ENCODE results near the gene BCAR1.
"Not testable (repeated sequence)": the region's sequence is repeated elsewhere in the genome, so short reads cannot be mapped to it uniquely, and the experiment has no call there.

Gene BCAR1

DNA sequence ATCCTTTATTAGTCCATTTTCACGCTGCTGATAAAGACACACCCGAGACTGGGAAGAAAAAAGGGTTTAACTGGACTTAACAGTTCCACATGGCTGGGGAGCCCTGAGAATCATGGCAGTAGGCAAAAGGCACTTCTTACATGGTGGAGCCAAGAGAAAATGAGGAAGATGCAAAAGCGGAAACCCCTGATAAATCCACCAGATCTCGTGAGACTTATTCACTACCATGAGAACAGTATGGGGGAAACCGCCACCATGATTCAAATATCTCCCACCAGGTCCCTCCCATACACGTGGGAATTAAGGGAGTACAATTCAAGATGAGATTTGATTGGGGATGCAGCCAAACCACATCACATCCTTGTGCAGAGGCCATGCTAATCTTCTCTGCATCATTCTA, 35.0 kb upstream of the BCAR1 start:
- no peak overlapping the region for H2AK5ac ChIP-seq (ENCODE audit: low read length)
- H4K8ac ChIP-seq (ENCODE audit: low read depth, low read length), result no peak overlapping the region
- H2BK15ac ChIP-seq (replicated peaks; ENCODE audit: low read depth), result no peak overlapping the region
- H3K4me2 ChIP-seq (ENCODE audit: low read length), result no peak overlapping the region
- no peaks in the 10 kb centered on the region for H3K27me3 ChIP-seq (ENCODE audit: insufficient read depth, low read length, poor library complexity)
- no peak overlapping the region for H3K27ac ChIP-seq (ENCODE audit: low read depth, low read length)
- H3K18ac ChIP-seq (ENCODE audit: low read length), result no peak overlapping the region
- H3K36me3 ChIP-seq (ENCODE audit: control insufficient read depth, insufficient read depth, low read length), result peaks cover 4% of the 10 kb centered on the region
- H2BK5ac ChIP-seq (ENCODE audit: low read length), result no peak overlapping the region
- WGBS (ENCODE audit: extremely low coverage, insufficient coverage, low lambda C conversion rate), result no CpG with 5 or more reads among the region's 6 CpGs
- no peak overlapping the region for H3K23ac ChIP-seq (ENCODE audit: low read length)
- no peak overlapping the region for H4K5ac ChIP-seq (ENCODE audit: low read length)
- H3K4me1 ChIP-seq (ENCODE audit: control insufficient read depth, low read depth, low read length), result peaks cover 7% of the 10 kb centered on the region
- no peak overlapping the region for H3K56ac ChIP-seq (ENCODE audit: low read length)
- H3K79me1 ChIP-seq (ENCODE audit: low read length), result no peaks in the 10 kb centered on the region
- H2BK120ac ChIP-seq (ENCODE audit: low read depth, low read length), result no peak overlapping the region
- DNase-seq, result no peak
- no peak overlapping the region for H3K9ac ChIP-seq (ENCODE audit: low read length)
- no peaks in the 10 kb centered on the region for H3K79me2 ChIP-seq (ENCODE audit: control insufficient read depth, insufficient read depth, low read length)
- H3K4ac ChIP-seq (ENCODE audit: low read depth, low read length), result no peak overlapping the region
- no peak overlapping the region for H3K4me3 ChIP-seq (ENCODE audit: low read length)

DNA sequence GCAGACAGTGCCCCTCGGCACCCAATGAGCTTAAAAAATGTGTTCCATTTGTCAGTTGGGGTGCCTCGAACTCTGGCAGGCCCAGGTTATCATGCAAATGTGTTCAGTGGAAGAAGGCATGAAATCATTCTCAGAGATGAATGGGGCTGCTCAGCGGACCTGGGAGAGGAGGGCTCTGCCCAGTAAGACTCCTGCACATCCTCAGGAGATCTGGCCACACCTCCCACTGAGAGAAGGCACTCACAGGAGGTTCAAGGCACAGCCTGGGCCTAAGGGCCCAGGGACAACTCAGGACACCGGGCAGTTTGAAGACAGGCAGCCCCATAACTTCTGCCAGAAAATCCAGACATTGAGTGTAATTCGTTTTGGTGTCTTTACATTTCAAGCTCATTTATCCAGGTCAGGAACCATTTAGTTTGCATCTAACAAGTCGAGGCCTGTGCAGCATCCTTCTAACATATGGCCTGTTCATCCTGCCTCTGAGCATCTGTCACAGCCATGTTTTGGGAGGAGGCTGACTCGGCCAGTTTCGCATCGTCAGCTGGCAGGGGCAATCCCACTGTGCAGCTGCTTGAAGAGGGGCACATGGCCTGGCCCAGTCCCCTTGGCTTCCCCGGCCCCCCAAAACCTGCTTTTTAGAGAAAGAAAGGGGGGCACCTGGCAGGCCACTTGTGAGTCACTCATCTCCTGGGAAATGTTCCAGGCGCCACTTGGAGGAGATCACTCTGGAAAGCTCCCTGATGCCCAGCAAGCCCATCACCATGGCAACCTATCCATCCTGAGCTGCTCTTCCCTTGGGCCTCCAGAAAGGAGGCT, 31.2 kb upstream of the BCAR1 start:
- H2BK120ac ChIP-seq (ENCODE audit: low read depth, low read length), result no peak overlapping the region
- no peak overlapping the region for H3K56ac ChIP-seq (ENCODE audit: low read length)
- peaks cover 2% of the 10 kb centered on the region for H3K36me3 ChIP-seq (ENCODE audit: control insufficient read depth, insufficient read depth, low read length)
- H3K4me3 ChIP-seq (ENCODE audit: low read length), result no peak overlapping the region
- no peaks in the 10 kb centered on the region for H3K4me1 ChIP-seq (ENCODE audit: control insufficient read depth, low read depth, low read length)
- no peak overlapping the region for H2BK5ac ChIP-seq (ENCODE audit: low read length)
- H3K23ac ChIP-seq (ENCODE audit: low read length), result no peak overlapping the region
- no peaks in the 10 kb centered on the region for H3K27me3 ChIP-seq (ENCODE audit: insufficient read depth, low read length, poor library complexity)
- H3K79me2 ChIP-seq (ENCODE audit: control insufficient read depth, insufficient read depth, low read length), result no peaks in the 10 kb centered on the region
- WGBS (ENCODE audit: extremely low coverage, insufficient coverage, low lambda C conversion rate), result no CpG with 5 or more reads among the region's 11 CpGs
- no peak overlapping the region for H2AK5ac ChIP-seq (ENCODE audit: low read length)
- H3K27ac ChIP-seq (ENCODE audit: low read depth, low read length), result no peak overlapping the region
- H3K79me1 ChIP-seq (ENCODE audit: low read length), result no peaks in the 10 kb centered on the region
- H3K4me2 ChIP-seq (ENCODE audit: low read length), result no peak overlapping the region
- no peak overlapping the region for H3K18ac ChIP-seq (ENCODE audit: low read length)
- no peak overlapping the region for H4K5ac ChIP-seq (ENCODE audit: low read length)
- H2BK15ac ChIP-seq (replicated peaks; ENCODE audit: low read depth), result no peak overlapping the region
- no peak overlapping the region for H3K9ac ChIP-seq (ENCODE audit: low read length)
- DNase-seq, result peak; percentile 50
- no peak overlapping the region for H4K8ac ChIP-seq (ENCODE audit: low read depth, low read length)
- H3K4ac ChIP-seq (ENCODE audit: low read depth, low read length), result no peak overlapping the region

DNA sequence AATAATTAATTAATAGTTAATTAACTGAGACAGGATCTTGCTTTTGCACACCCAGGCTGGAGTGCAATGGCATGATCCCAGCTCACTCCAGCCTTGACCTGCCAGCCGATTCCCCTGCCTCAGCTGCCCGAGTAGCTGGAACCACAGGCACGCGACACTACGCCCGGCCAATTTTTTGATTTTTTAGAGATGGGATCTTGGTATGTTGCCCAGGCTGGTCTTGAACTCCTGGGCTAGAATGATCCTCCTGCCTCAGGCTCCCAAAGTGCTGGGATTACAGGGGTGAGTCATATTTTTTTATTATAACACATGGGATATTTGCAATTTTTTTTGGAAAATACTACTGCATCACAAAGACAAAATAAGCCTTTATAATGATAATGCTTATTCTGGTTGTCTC, 30.4 kb upstream of the BCAR1 start:
- H3K79me1 ChIP-seq (ENCODE audit: low read length), result no peaks in the 10 kb centered on the region
- no peak overlapping the region for H2BK120ac ChIP-seq (ENCODE audit: low read depth, low read length)
- H3K27ac ChIP-seq (ENCODE audit: low read depth, low read length), result no peak overlapping the region
- no peak overlapping the region for H3K23ac ChIP-seq (ENCODE audit: low read length)
- no peak overlapping the region for H3K4ac ChIP-seq (ENCODE audit: low read depth, low read length)
- H3K27me3 ChIP-seq (ENCODE audit: insufficient read depth, low read length, poor library complexity), result no peaks in the 10 kb centered on the region
- H3K79me2 ChIP-seq (ENCODE audit: control insufficient read depth, insufficient read depth, low read length), result no peaks in the 10 kb centered on the region
- no peak overlapping the region for H4K5ac ChIP-seq (ENCODE audit: low read length)
- H3K36me3 ChIP-seq (ENCODE audit: control insufficient read depth, insufficient read depth, low read length), result peaks cover 2% of the 10 kb centered on the region
- WGBS (ENCODE audit: extremely low coverage, insufficient coverage, low lambda C conversion rate), result no CpG with 5 or more reads among the region's 6 CpGs
- no peak overlapping the region for H3K56ac ChIP-seq (ENCODE audit: low read length)
- no peak overlapping the region for H2BK15ac ChIP-seq (replicated peaks; ENCODE audit: low read depth)
- no peak overlapping the region for H3K4me3 ChIP-seq (ENCODE audit: low read length)
- no peak overlapping the region for H3K18ac ChIP-seq (ENCODE audit: low read length)
- H4K8ac ChIP-seq (ENCODE audit: low read depth, low read length), result no peak overlapping the region
- no peak for DNase-seq
- H3K4me1 ChIP-seq (ENCODE audit: control insufficient read depth, low read depth, low read length), result no peaks in the 10 kb centered on the region
- no peak overlapping the region for H2BK5ac ChIP-seq (ENCODE audit: low read length)
- no peak overlapping the region for H3K4me2 ChIP-seq (ENCODE audit: low read length)
- H3K9ac ChIP-seq (ENCODE audit: low read length), result no peak overlapping the region
- no peak overlapping the region for H2AK5ac ChIP-seq (ENCODE audit: low read length)

DNA sequence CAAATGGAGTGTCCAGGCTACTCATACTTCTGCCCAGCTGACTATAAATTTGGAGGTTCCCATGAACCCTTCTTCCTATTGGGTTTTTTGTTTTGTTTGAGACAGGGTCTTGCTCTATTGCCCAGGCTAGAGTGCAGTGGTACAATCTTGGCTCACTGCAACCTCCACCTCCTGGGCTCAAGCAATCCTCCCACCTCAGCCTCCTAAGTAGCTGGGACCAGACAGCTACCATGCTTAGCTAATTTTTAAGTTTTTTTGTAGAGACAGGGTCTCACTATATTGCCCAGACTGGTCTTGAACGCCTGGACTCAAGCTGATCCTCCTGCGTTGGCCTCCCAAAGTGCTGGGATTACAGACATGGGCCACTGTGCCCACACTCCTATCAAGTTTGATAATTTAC, 29.6 kb upstream of the BCAR1 start:
- not testable (repeated sequence) for H3K18ac ChIP-seq (ENCODE audit: low read length); H3K23ac ChIP-seq (ENCODE audit: low read length); H4K5ac ChIP-seq (ENCODE audit: low read length); H3K27me3 ChIP-seq (ENCODE audit: insufficient read depth, low read length, poor library complexity); H3K56ac ChIP-seq (ENCODE audit: low read length); H3K27ac ChIP-seq (ENCODE audit: low read depth, low read length); H3K4me2 ChIP-seq (ENCODE audit: low read length); H3K4me3 ChIP-seq (ENCODE audit: low read length); H3K4ac ChIP-seq (ENCODE audit: low read depth, low read length); H2BK5ac ChIP-seq (ENCODE audit: low read length); H3K4me1 ChIP-seq (ENCODE audit: control insufficient read depth, low read depth, low read length); H3K9ac ChIP-seq (ENCODE audit: low read length); H3K79me2 ChIP-seq (ENCODE audit: control insufficient read depth, insufficient read depth, low read length); H2BK15ac ChIP-seq (replicated peaks; ENCODE audit: low read depth); H4K8ac ChIP-seq (ENCODE audit: low read depth, low read length); H3K79me1 ChIP-seq (ENCODE audit: low read length); H2AK5ac ChIP-seq (ENCODE audit: low read length); DNase-seq; H3K36me3 ChIP-seq (ENCODE audit: control insufficient read depth, insufficient read depth, low read length); H2BK120ac ChIP-seq (ENCODE audit: low read depth, low read length)
- WGBS (ENCODE audit: extremely low coverage, insufficient coverage, low lambda C conversion rate), result no CpG with 5 or more reads among the region's 2 CpGs

DNA sequence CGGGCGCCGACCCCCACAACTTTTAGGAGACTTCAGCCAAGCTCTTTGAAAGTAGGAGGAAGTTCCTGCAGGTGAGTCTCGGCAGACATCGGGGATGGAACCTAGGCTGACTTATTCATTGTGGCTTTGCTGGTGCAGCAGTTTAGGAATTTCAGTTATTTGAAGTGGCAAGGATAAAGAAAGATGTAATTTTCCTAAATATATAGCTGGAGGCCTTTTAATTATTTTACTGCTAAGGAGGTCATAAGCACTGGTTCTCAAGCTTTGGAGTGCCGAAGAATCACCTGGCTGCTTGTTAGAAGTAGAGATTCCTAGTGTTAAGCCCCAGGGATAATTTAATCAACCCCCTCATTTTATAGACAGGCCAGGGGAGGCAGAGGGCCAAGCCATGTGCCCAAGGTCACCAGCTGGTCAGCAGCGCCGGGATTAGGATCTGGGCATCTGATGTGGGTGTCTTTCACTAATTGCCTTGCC, 28.9 kb upstream of the BCAR1 start:
- Histone ChIP-seq H3K4me3 (ENCODE audit: low read length) (no peak overlapping the region), H3K56ac (ENCODE audit: low read length) (no peak overlapping the region), H3K79me2 (ENCODE audit: control insufficient read depth, insufficient read depth, low read length) (no peaks in the 10 kb centered on the region), H3K18ac (ENCODE audit: low read length) (no peak overlapping the region), H3K27ac (ENCODE audit: low read depth, low read length) (no peak overlapping the region), H3K4ac (ENCODE audit: low read depth, low read length) (no peak overlapping the region), H2BK15ac (replicated peaks; ENCODE audit: low read depth) (no peak overlapping the region), H3K4me2 (ENCODE audit: low read length) (no peak overlapping the region), H3K23ac (ENCODE audit: low read length) (no peak overlapping the region), H3K79me1 (ENCODE audit: low read length) (no peaks in the 10 kb centered on the region), H4K8ac (ENCODE audit: low read depth, low read length) (no peak overlapping the region), H2BK120ac (ENCODE audit: low read depth, low read length) (no peak overlapping the region), H2BK5ac (ENCODE audit: low read length) (no peak overlapping the region), H3K4me1 (ENCODE audit: control insufficient read depth, low read depth, low read length) (no peaks in the 10 kb centered on the region), H3K9ac (ENCODE audit: low read length) (no peak overlapping the region), H3K27me3 (ENCODE audit: insufficient read depth, low read length, poor library complexity) (no peaks in the 10 kb centered on the region), H4K5ac (ENCODE audit: low read length) (no peak overlapping the region), H2AK5ac (ENCODE audit: low read length) (no peak overlapping the region), H3K36me3 (ENCODE audit: control insufficient read depth, insufficient read depth, low read length) (peaks cover 2% of the 10 kb centered on the region)
- no peak for DNase-seq
- WGBS (ENCODE audit: extremely low coverage, insufficient coverage, low lambda C conversion rate), result no CpG with 5 or more reads among the region's 8 CpGs

DNA sequence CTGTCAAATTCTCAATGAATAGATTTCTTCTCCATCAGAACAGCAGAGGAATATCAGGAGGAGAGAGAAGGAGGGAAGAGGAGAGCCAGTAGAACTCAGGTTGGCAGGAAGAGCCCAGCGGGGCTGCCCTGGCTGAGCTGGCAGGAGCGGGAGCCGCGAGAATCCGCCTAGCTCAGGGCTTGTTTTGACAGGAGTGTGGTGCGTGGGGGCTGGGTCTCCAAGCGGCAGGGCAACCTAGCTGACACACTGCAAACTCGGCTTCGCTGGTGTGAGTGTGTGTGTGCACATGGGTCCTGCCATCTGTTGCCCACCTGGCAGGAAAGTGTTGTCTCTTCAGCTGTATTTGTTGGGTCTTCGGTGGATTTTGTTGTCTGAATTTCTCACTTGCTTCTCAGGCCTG, 27.9 kb upstream of the BCAR1 start:
- DNase-seq, result no peak
- no peak overlapping the region for H3K27ac ChIP-seq (ENCODE audit: low read depth, low read length)
- H2BK120ac ChIP-seq (ENCODE audit: low read depth, low read length), result no peak overlapping the region
- H3K56ac ChIP-seq (ENCODE audit: low read length), result no peak overlapping the region
- no peak overlapping the region for H2AK5ac ChIP-seq (ENCODE audit: low read length)
- H3K18ac ChIP-seq (ENCODE audit: low read length), result no peak overlapping the region
- H3K4me3 ChIP-seq (ENCODE audit: low read length), result no peak overlapping the region
- WGBS (ENCODE audit: extremely low coverage, insufficient coverage, low lambda C conversion rate), result no CpG with 5 or more reads among the region's 10 CpGs
- no peak overlapping the region for H3K4ac ChIP-seq (ENCODE audit: low read depth, low read length)
- no peaks in the 10 kb centered on the region for H3K27me3 ChIP-seq (ENCODE audit: insufficient read depth, low read length, poor library complexity)
- no peak overlapping the region for H2BK15ac ChIP-seq (replicated peaks; ENCODE audit: low read depth)
- no peaks in the 10 kb centered on the region for H3K79me2 ChIP-seq (ENCODE audit: control insufficient read depth, insufficient read depth, low read length)
- no peak overlapping the region for H2BK5ac ChIP-seq (ENCODE audit: low read length)
- H4K5ac ChIP-seq (ENCODE audit: low read length), result no peak overlapping the region
- H3K4me1 ChIP-seq (ENCODE audit: control insufficient read depth, low read depth, low read length), result no peaks in the 10 kb centered on the region
- no peaks in the 10 kb centered on the region for H3K79me1 ChIP-seq (ENCODE audit: low read length)
- H3K9ac ChIP-seq (ENCODE audit: low read length), result no peak overlapping the region
- H3K4me2 ChIP-seq (ENCODE audit: low read length), result no peak overlapping the region
- no peak overlapping the region for H4K8ac ChIP-seq (ENCODE audit: low read depth, low read length)
- no peaks in the 10 kb centered on the region for H3K36me3 ChIP-seq (ENCODE audit: control insufficient read depth, insufficient read depth, low read length)
- no peak overlapping the region for H3K23ac ChIP-seq (ENCODE audit: low read length)
